PFSK-1 (cell line): ENCODE data around the gene SLC9A3.

Source experiments
- FOXP2 ChIP-seq: optimal IDR thresholded peaks from 2 replicates; pipeline ENCODE3; 2011; ENCODE audit warnings: borderline replicate concordance, control low read depth, inconsistent platforms; ENCODE audit not compliant: insufficient read depth; ENCODE audit errors: extremely low read length, extremely low read depth
- POLR2AphosphoS5 ChIP-seq: IDR thresholded peaks from 2 replicates; pipeline ENCODE4 v1.6.1; 2012; ENCODE audit warnings: low read depth, mild to moderate bottlenecking, control low read depth, low read length, moderate library complexity
- SIN3A ChIP-seq: IDR thresholded peaks from 2 replicates; pipeline ENCODE4 v1.6.1; 2012; ENCODE audit warnings: mild to moderate bottlenecking, low read length, moderate library complexity, borderline replicate concordance; ENCODE audit not compliant: insufficient read depth
- TAF1 ChIP-seq: IDR thresholded peaks from 2 replicates; pipeline ENCODE4 v1.6.1; 2012; ENCODE audit warnings: low read length, control low read depth, borderline replicate concordance; ENCODE audit not compliant: insufficient read depth
- TF ChIP-seq, protein P1 (sequence below), 2 experiments: IDR thresholded peaks; 2 replicates each; pipeline versions ENCODE4 v1.6.1 to v1.8.0; 2011 to 2012; ENCODE audit warnings: low read depth in 2 of 2, low read length in 2 of 2, control low read depth in 1 of 2, inconsistent platforms in 1 of 2, mild to moderate bottlenecking in 1 of 2, moderate library complexity in 1 of 2; ENCODE audit not compliant: insufficient read depth in 1 of 2

The SLC9A3 gene

DNA sequence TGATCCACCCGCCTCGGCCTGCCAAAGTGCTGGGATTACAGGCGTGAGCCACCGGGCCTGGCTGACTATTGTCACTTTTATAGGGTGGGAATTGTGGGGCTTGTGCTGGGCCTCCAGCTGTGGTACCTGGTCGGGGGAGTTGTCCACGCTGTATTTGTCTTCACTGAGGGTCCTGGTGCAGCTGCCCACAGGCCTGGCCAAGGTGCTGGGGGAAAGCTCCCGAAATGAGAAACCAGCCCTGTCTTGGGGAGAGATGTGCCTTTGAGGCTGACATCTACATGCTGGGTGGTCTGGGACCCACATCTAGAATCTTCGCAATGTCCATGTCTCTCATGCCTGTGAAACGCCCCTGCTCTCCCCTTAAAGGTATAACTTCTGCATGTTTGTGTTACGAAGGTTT lies 78.7 kb downstream of the SLC9A3 start:
- TF ChIP-seq FOXP2 (no peak), SIN3A (no peak), POLR2AphosphoS5 (no peak), TAF1 (no peak)
- TF ChIP-seq, protein P1, sequence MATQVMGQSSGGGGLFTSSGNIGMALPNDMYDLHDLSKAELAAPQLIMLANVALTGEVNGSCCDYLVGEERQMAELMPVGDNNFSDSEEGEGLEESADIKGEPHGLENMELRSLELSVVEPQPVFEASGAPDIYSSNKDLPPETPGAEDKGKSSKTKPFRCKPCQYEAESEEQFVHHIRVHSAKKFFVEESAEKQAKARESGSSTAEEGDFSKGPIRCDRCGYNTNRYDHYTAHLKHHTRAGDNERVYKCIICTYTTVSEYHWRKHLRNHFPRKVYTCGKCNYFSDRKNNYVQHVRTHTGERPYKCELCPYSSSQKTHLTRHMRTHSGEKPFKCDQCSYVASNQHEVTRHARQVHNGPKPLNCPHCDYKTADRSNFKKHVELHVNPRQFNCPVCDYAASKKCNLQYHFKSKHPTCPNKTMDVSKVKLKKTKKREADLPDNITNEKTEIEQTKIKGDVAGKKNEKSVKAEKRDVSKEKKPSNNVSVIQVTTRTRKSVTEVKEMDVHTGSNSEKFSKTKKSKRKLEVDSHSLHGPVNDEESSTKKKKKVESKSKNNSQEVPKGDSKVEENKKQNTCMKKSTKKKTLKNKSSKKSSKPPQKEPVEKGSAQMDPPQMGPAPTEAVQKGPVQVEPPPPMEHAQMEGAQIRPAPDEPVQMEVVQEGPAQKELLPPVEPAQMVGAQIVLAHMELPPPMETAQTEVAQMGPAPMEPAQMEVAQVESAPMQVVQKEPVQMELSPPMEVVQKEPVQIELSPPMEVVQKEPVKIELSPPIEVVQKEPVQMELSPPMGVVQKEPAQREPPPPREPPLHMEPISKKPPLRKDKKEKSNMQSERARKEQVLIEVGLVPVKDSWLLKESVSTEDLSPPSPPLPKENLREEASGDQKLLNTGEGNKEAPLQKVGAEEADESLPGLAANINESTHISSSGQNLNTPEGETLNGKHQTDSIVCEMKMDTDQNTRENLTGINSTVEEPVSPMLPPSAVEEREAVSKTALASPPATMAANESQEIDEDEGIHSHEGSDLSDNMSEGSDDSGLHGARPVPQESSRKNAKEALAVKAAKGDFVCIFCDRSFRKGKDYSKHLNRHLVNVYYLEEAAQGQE (IDR thresholded peaks at IDR 0.05; ENCODE audit: insufficient read depth in 1 of 2, low read depth in 2 of 2, low read length in 2 of 2): no peak

DNA sequence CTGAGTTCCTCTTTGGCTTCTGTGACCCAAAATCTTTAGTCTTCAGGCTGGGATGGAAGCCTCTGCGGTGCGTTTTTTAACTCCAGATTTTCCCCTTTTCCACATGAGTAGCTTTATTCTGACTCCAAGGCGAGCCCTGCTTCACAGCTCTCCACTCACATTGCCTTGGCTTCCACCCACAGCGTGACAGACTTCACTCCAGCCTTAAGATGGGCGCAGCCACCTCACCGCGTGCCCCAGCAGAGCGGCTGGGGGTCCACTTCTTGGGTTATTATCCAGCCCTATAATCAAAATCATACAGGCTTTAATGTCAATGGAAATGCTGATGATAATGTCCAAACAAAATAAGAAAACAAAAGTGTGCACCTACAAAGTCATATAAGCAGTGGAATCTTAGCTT lies 80.0 kb downstream of the SLC9A3 start:
- TF ChIP-seq, protein P1 (IDR thresholded peaks at IDR 0.05; ENCODE audit: insufficient read depth in 1 of 2, low read depth in 2 of 2, low read length in 2 of 2): no peak
- no peak for TF ChIP-seq SIN3A
- TF ChIP-seq TAF1: no peak
- no peak for TF ChIP-seq FOXP2
- no peak for TF ChIP-seq POLR2AphosphoS5

DNA sequence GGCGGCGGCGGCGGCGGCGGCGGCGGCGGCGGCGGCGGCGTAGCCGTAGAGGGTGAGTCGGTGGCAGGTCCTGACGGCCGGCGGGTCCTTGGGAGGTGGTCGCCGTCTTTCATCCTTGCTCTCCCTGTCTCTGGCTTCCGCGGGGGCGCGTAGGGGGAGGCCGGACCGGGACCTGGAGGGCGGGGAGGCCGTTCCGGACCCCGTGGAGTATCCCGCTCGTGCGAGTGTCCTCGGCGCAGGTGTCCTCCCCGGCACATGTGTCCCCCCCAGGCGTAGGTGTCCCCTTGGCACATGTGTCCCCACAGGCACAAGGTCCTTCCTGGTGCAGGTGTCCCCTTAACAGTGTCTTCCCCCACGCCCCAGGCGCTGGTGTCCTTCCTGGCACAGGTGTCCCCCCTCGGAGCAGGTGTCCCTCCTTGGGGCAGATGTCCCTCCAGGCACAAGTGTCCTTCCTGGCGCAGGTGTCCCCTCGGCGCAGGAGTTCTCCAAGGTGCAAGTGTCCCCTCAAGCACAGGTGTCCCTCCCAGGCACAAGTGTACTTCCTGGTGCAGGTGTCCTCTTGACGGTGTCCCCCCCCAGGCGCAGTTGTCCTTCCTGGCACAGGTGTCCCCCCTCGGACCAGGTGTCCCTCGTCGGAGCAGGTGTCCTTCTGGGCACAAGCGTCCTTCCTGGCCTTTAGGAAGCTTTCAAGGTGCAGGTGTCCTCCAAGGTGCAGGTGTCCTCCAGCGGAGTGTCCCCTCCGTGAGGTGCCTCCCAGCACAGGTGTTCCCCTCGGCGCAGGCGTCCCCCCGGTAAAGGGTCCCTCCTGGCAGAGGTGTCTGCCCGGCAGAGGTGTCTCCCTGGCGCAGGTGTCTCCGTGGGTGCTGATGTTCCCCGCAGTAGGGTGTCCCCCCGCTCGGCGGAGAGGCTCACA lies 80.8 kb downstream of the SLC9A3 start:
- TF ChIP-seq FOXP2 (peak; percentile 34), POLR2AphosphoS5 (no peak; the same call in none of the 2 replicates)

DNA sequence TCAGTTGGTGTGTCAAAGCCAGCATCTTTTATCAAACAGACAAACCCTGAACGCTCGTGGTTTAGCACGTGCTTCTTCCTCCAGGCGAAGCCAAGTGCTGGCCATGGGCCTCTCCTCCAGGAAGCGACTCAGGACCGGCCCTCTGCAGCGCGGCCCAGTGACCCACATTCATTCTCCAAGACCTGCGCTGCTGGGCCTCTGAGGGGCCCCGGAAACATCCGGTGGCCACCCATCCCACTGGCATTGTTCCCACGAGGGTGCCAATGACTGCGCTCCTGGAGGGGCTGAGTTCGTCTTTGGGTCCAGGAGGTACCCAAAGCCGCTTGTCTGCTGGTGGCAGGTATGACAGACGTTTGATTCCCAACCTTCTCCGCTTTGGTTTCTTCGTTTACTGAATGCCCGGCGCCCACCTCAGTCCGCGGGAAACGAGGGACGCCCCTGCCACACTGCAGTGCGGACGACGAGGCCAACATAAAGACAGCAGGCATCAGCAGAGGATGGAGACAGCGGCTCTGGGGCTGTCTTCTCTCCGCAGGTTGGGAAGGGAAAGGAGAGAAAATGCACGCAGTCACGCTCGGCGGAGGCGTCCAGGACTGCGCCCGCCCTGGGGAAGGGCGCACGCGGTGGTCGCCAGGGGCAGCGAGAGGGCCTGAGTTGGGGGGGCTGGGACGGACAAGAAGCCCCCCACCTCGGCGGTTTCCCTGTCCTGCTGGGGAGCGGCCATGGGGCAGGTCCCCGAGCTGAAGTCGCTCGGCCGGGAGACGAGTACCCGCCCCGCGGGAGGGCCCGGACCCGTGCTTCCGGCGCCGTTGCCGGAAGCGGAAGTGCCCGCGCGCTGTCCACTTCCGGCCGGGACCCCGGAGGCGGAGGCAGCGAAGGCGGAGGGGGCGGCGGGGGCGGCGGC lies 81.7 kb downstream of the SLC9A3 start, which contains the start of gene EXOC3:
EXOC3 (plus strand) TSS at position 842 of the 904 bp plus-strand sequence. CDS start 3,030 bp downstream, outside the sequence.
- TF ChIP-seq FOXP2 (no peak), TAF1 (no peak), POLR2AphosphoS5 (peak; percentile 80), SIN3A (0 out of 2 replicates have a peak, but pooled peaks have one; percentile 17)
- TF ChIP-seq, protein P1 (IDR thresholded peaks at IDR 0.05; ENCODE audit: insufficient read depth in 1 of 2, low read depth in 2 of 2, low read length in 2 of 2): peak; percentile 56 to 72; a peak in 2 of 4 replicates

DNA sequence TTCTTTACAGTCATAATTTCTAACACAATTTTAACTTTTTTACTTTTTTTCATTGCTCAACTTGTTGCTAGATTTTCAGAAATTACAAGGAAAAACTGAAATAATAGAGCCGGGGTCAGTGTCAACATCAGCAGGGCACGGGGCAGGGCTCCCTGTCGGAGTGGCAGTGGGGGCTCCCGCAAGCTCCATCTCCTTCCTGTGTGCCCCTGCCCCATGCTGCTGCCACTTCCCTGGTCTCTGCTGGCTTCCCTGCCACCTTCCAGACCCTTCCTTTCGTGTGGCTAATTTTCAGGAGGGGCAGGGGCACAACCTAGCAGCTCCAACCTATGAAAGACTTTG lies 82.3 kb downstream of the SLC9A3 start:
- TF ChIP-seq SIN3A (no peak), POLR2AphosphoS5 (no peak), TAF1 (no peak), FOXP2 (no peak)
- TF ChIP-seq, protein P1 (IDR thresholded peaks at IDR 0.05; ENCODE audit: insufficient read depth in 1 of 2, low read depth in 2 of 2, low read length in 2 of 2): no peak
